HG03342 (cell line): ENCODE measurements around the gene CAMK2D.
"Not testable (repeated sequence)": the region's sequence is repeated elsewhere in the genome, so short reads cannot be mapped to it uniquely, and the experiment has no call there.

Source experiments
- ATAC-seq: cut with Tn5 transposase; IDR thresholded peaks from one replicate; pipeline ENCODE4 v1.9.1; 2021; ENCODE audit warnings: mild to moderate bottlenecking, moderate library complexity; ENCODE audit not compliant: unreplicated experiment

CAMK2D gene

GRCh38 chr4:113761620-113762185 lies at the start of gene CAMK2D:
Gene CAMK2D, minus strand, starts transcription at chr4:113761738. Its CDS starts 670 bp downstream, at chr4:113761068.
- ATAC-seq = peak; percentile 40

- no peak for ATAC-seq
Observed at GRCh38 chr4:113810906-113811305, 49.4 kb upstream of the CAMK2D start.

- ATAC-seq = no peak
Observed at GRCh38 chr4:113809311-113809710, 47.8 kb upstream of the CAMK2D start.

GRCh38 chr4:113806850-113807249 lies 45.3 kb upstream of the CAMK2D start:
- no peak for ATAC-seq

GRCh38 chr4:113801882-113802281 lies 40.3 kb upstream of the CAMK2D start:
- no peak for ATAC-seq

GRCh38 chr4:113796381-113796780 lies 34.8 kb upstream of the CAMK2D start:
- not testable (repeated sequence) for ATAC-seq

GRCh38 chr4:113790478-113790877 lies 28.9 kb upstream of the CAMK2D start:
- no peak for ATAC-seq

GRCh38 chr4:113788888-113789287 lies 27.4 kb upstream of the CAMK2D start:
- ATAC-seq = no peak

GRCh38 chr4:113785781-113786180 lies 24.2 kb upstream of the CAMK2D start:
- no peak for ATAC-seq

- ATAC-seq = no peak
Observed at GRCh38 chr4:113784497-113785250, 23.1 kb upstream of the CAMK2D start.

GRCh38 chr4:113783701-113784100 lies 22.2 kb upstream of the CAMK2D start:
- ATAC-seq = no peak

- ATAC-seq = no peak
Observed at GRCh38 chr4:113783289-113783688, 21.8 kb upstream of the CAMK2D start.

- peak; percentile 57 for ATAC-seq
Observed at GRCh38 chr4:113781439-113782040, 20.0 kb upstream of the CAMK2D start.

- ATAC-seq = no peak
Observed at GRCh38 chr4:113776679-113777078, 15.1 kb upstream of the CAMK2D start.

- ATAC-seq = no peak
Observed at GRCh38 chr4:113776016-113776415, 14.5 kb upstream of the CAMK2D start.

- no peak for ATAC-seq
Observed at GRCh38 chr4:113773756-113774155, 12.2 kb upstream of the CAMK2D start.

- ATAC-seq = no peak
Observed at GRCh38 chr4:113773014-113773413, 11.5 kb upstream of the CAMK2D start.

- ATAC-seq = no peak
Observed at GRCh38 chr4:113772319-113772718, 10.8 kb upstream of the CAMK2D start.

- no peak for ATAC-seq
Observed at GRCh38 chr4:113769744-113770143, 8.2 kb upstream of the CAMK2D start.

GRCh38 chr4:113768952-113769351 lies 7.4 kb upstream of the CAMK2D start:
- no peak for ATAC-seq

GRCh38 chr4:113766882-113767281 lies 5.3 kb upstream of the CAMK2D start:
- ATAC-seq = no peak

GRCh38 chr4:113764720-113765264 lies 3.3 kb upstream of the CAMK2D start:
- no peak for ATAC-seq
